Dendritic cell treated with granulocyte-macrophage colony-stimulating factor and Interleukin-4, amounts not matched to agents 40 ng/mL and 50 ng/mL, for 4 days (primary cell): ENCODE results near the gene MAP9.
"Not testable (repeated sequence)": the region's sequence is repeated elsewhere in the genome, so short reads cannot be mapped to it uniquely, and the experiment has no call there.

Source experiments
- H3K27ac Mint-ChIP-seq: one replicate; pipeline ENCODE4 v1.8.0; 2022; ENCODE audit warnings: mild to moderate bottlenecking, mixed read lengths
- H3K27me3 Mint-ChIP-seq: one replicate; pipeline ENCODE4 v1.8.0; 2022; ENCODE audit warnings: mild to moderate bottlenecking, mixed read lengths
- H3K36me3 Mint-ChIP-seq: one replicate; pipeline ENCODE4 v1.8.0; 2022; ENCODE audit warnings: low read depth, mixed read lengths
- H3K4me1 Mint-ChIP-seq: one replicate; pipeline ENCODE4 v1.8.0; 2022; ENCODE audit warnings: low read depth, mixed read lengths
- H3K4me3 Mint-ChIP-seq: one replicate; pipeline ENCODE4 v1.8.0; 2022; ENCODE audit warnings: mild to moderate bottlenecking, moderate library complexity, mixed read lengths
- H3K9me3 Mint-ChIP-seq: one replicate; pipeline ENCODE4 v1.8.0; 2022; ENCODE audit warnings: mixed read lengths
- intact Hi-C: fragments of 100-400 bp; cut with micrococcal nuclease; formaldehyde crosslinking; loops from one replicate; pipeline ENCODE4 v1.15.0; 2022

The MAP9 gene

GRCh38 chr4:155376387-155377268, at the start of gene MAP9:
TSS of gene MAP9 (minus strand) at chr4:155376965. CDS start at chr4:155375850, 1,115 bp downstream.
- peaks cover 31% of the 10 kb centered on the region for H3K27me3 Mint-ChIP-seq
- H3K9me3 Mint-ChIP-seq, result no peaks in the 10 kb centered on the region
- intact Hi-C loops, result no loop called here
- no peak within 1 kb of the TSS for H3K27ac Mint-ChIP-seq
- H3K36me3 Mint-ChIP-seq, result no peaks in the 10 kb centered on the region
- peaks cover 9% of the 10 kb centered on the region for H3K4me1 Mint-ChIP-seq
- peak within 1 kb of the TSS; percentile 80 for H3K4me3 Mint-ChIP-seq

DNA sequence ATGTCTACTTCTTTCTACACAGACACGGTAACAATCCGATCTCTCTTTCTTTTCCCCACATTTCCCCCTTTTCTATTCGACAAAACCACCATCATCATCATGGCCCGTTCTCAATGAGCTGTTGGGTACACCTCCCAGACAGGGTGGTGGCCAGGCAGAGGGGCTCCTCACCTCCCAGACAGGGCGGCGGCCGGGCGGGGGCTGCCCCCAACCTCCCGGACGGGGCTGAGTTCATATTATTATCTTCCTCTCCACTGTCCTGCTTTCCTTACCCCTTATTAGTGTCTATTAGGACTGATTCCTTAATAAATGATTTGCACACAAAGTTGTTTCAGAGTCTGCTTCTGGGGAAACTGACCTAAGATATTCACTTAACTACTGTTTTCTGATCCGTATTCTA, 48.0 kb upstream of the MAP9 start:
- intact Hi-C loops, H3K36me3 Mint-ChIP-seq, H3K27me3 Mint-ChIP-seq: not testable (repeated sequence)

GRCh38 chr4:155423671-155424070, 46.9 kb upstream of the MAP9 start:
- intact Hi-C loops, result no loop called here
- Mint-ChIP-seq H3K9me3 (peaks cover 30% of the 10 kb centered on the region), H3K4me3 (no peak overlapping the region), H3K27me3 (no peaks in the 10 kb centered on the region), H3K36me3 (no peaks in the 10 kb centered on the region), H3K27ac (no peak overlapping the region), H3K4me1 (no peaks in the 10 kb centered on the region)

More for the DNA sequence above, 48.0 kb upstream of the MAP9 start:
- H3K4me3 Mint-ChIP-seq, H3K27ac Mint-ChIP-seq, H3K4me1 Mint-ChIP-seq: not testable (repeated sequence)
- H3K9me3 Mint-ChIP-seq, result peaks cover 30% of the 10 kb centered on the region

- H3K27ac Mint-ChIP-seq, result no peak overlapping the region
- no peaks in the 10 kb centered on the region for H3K27me3 Mint-ChIP-seq
- H3K9me3 Mint-ChIP-seq, result peaks cover 21% of the 10 kb centered on the region
- no peaks in the 10 kb centered on the region for H3K36me3 Mint-ChIP-seq
- intact Hi-C loops, result no loop called here
- H3K4me3 Mint-ChIP-seq, result no peak overlapping the region
- H3K4me1 Mint-ChIP-seq, result no peaks in the 10 kb centered on the region
Measured at GRCh38 chr4:155419266-155419665, 42.5 kb upstream of the MAP9 start.

- Mint-ChIP-seq H3K4me3 (no peak overlapping the region), H3K27ac (no peak overlapping the region), H3K9me3 (no peaks in the 10 kb centered on the region), H3K4me1 (no peaks in the 10 kb centered on the region), H3K36me3 (no peaks in the 10 kb centered on the region), H3K27me3 (no peaks in the 10 kb centered on the region)
- intact Hi-C loops, result no loop called here
Measured at GRCh38 chr4:155415662-155416061, 38.9 kb upstream of the MAP9 start.

DNA sequence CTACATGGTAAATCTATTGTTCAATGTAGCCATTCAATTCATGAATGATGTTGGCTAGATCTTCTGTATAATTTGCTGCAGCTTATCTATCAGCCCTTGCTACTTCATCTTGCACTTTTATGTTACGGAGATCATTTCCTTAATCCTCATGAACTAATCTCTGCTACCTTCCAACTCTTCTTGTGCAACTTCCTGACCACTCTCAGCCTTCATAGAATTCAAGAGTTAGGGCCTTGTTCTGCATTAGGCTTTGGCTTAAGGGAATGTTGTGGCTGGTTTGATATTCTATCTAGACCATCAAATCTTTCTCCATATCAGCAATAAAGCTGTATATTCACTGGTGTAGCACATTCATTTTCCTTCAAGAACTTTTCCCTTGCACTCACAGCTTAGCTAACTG, 36.7 kb upstream of the MAP9 start:
- H3K9me3 Mint-ChIP-seq, result no peaks in the 10 kb centered on the region
- no peaks in the 10 kb centered on the region for H3K4me1 Mint-ChIP-seq
- intact Hi-C loops, result no loop called here
- no peaks in the 10 kb centered on the region for H3K27me3 Mint-ChIP-seq
- no peak overlapping the region for H3K27ac Mint-ChIP-seq
- H3K36me3 Mint-ChIP-seq, result no peaks in the 10 kb centered on the region
- H3K4me3 Mint-ChIP-seq, result no peak overlapping the region

GRCh38 chr4:155411546-155411945, 34.8 kb upstream of the MAP9 start:
- intact Hi-C loops, result no loop called here
- H3K27ac Mint-ChIP-seq, result no peak overlapping the region
- H3K36me3 Mint-ChIP-seq, result no peaks in the 10 kb centered on the region
- H3K27me3 Mint-ChIP-seq, result no peaks in the 10 kb centered on the region
- no peaks in the 10 kb centered on the region for H3K4me1 Mint-ChIP-seq
- H3K9me3 Mint-ChIP-seq, result no peaks in the 10 kb centered on the region
- H3K4me3 Mint-ChIP-seq, result no peak overlapping the region

GRCh38 chr4:155408796-155409195, 32.0 kb upstream of the MAP9 start:
- Mint-ChIP-seq H3K4me1 (no peaks in the 10 kb centered on the region), H3K27ac (no peak overlapping the region), H3K27me3 (no peaks in the 10 kb centered on the region), H3K36me3 (no peaks in the 10 kb centered on the region), H3K9me3 (no peaks in the 10 kb centered on the region), H3K4me3 (no peak overlapping the region)
- intact Hi-C loops, result no loop called here

GRCh38 chr4:155407480-155407879, 30.7 kb upstream of the MAP9 start:
- Mint-ChIP-seq H3K27me3 (no peaks in the 10 kb centered on the region), H3K4me1 (no peaks in the 10 kb centered on the region), H3K4me3 (no peak overlapping the region), H3K9me3 (no peaks in the 10 kb centered on the region), H3K27ac (no peak overlapping the region), H3K36me3 (no peaks in the 10 kb centered on the region)
- intact Hi-C loops, result no loop called here

- H3K36me3 Mint-ChIP-seq, result no peaks in the 10 kb centered on the region
- H3K4me3 Mint-ChIP-seq, result no peak overlapping the region
- no peaks in the 10 kb centered on the region for H3K9me3 Mint-ChIP-seq
- intact Hi-C loops, result no loop called here
- no peak overlapping the region for H3K27ac Mint-ChIP-seq
- H3K27me3 Mint-ChIP-seq, result no peaks in the 10 kb centered on the region
- H3K4me1 Mint-ChIP-seq, result no peaks in the 10 kb centered on the region
Measured at GRCh38 chr4:155405059-155405458, 28.3 kb upstream of the MAP9 start.

DNA sequence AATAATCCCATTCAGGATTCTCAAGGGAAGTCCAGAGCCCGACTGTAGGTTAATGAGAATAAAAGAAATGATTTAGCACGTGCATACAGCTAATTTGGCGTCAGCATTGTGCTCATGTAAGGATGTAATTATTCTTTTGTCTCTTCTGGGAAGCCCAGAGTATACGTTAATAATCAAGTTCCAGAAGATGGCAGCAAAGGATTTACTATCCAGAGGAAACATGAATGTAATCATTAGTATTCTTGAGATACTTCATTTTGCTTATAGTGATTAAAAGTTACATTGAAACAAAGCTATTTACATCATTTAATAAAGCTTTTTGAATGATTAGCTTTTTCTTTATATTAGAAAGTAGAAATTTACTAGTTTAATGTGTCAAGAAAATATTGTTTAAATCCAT, 27.1 kb upstream of the MAP9 start:
- H3K36me3 Mint-ChIP-seq, result no peaks in the 10 kb centered on the region
- H3K27me3 Mint-ChIP-seq, result no peaks in the 10 kb centered on the region
- H3K27ac Mint-ChIP-seq, result no peak overlapping the region
- H3K9me3 Mint-ChIP-seq, result no peaks in the 10 kb centered on the region
- no peak overlapping the region for H3K4me3 Mint-ChIP-seq
- H3K4me1 Mint-ChIP-seq, result no peaks in the 10 kb centered on the region
- intact Hi-C loops, result no loop called here

DNA sequence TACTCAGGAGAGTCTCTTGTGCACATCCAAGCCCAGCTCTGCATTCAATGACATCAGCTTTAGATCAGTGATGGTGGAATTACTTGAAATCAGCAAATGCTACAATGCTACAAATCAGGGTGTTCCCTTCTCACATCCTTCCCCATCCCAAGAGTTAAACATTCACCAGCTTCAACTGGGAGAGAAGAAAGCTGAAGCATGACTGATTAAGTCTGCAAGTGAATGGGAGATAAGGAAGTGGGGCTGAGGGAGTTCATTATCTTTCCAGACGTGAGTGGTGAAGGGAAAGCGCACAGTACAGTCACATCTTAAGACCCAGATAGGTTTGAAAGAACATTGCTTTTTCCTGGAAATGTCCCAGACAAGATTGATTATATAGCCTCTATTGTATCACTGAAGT, 26.2 kb upstream of the MAP9 start:
- Mint-ChIP-seq H3K4me1 (no peaks in the 10 kb centered on the region), H3K4me3 (no peak overlapping the region), H3K9me3 (no peaks in the 10 kb centered on the region), H3K27me3 (no peaks in the 10 kb centered on the region), H3K36me3 (no peaks in the 10 kb centered on the region), H3K27ac (no peak overlapping the region)
- intact Hi-C loops, result no loop called here

DNA sequence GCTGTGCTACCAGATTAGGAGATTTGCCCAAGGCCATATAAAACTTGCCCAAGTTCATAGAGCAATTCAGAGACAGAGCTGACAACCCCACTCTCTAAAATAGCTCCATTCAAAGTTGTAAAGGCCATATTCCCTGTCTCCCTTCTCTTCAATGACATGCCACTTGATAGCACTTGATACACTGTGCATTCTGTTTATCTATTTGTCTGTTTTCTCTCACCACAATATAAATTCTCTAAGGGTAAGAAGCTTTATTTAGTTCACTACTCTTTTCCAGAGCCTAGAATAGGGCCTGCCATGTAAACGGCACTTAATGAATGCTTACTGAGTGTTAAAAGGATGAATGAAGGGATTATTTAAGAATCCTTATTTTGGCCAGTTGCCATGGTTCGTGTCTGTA, 24.1 kb upstream of the MAP9 start:
- Mint-ChIP-seq H3K36me3 (no peaks in the 10 kb centered on the region), H3K4me1 (no peaks in the 10 kb centered on the region), H3K27me3 (no peaks in the 10 kb centered on the region), H3K4me3 (no peak overlapping the region), H3K9me3 (no peaks in the 10 kb centered on the region), H3K27ac (no peak overlapping the region)
- intact Hi-C loops, result no loop called here

GRCh38 chr4:155399974-155400697, 23.4 kb upstream of the MAP9 start:
- Mint-ChIP-seq H3K27me3 (no peaks in the 10 kb centered on the region), H3K36me3 (no peaks in the 10 kb centered on the region), H3K4me1 (no peaks in the 10 kb centered on the region), H3K27ac (no peak overlapping the region), H3K4me3 (no peak overlapping the region), H3K9me3 (no peaks in the 10 kb centered on the region)
- intact Hi-C loops, result no loop called here
